AG09319 (cell line): Measurements from ENCODE around the gene CHRNB4.

Experiments
- DNase-seq: peaks from one replicate; pipeline ENCODE4 v3.0.0-alpha.2; 2010; ENCODE audit warnings: low read depth; ENCODE audit errors: extremely low read depth
- CTCF ChIP-seq: IDR thresholded peaks from 2 replicates; pipeline ENCODE4 v1.5.1; 2011; ENCODE audit warnings: low read depth, mild to moderate bottlenecking, inconsistent platforms, low read length, moderate library complexity

The CHRNB4 gene

GRCh38 chr15:78638658-78639314 is 2.2 kb downstream of the CHRNB4 start:
- DNase-seq: no peak

GRCh38 chr15:78637776-78638435 is 3.1 kb downstream of the CHRNB4 start:
- DNase-seq: no peak
- TF ChIP-seq CTCF: no peak

More at GRCh38 chr15:78638658-78639314, 2.2 kb downstream of the CHRNB4 start:
- TF ChIP-seq CTCF: peak; percentile 51

GRCh38 chr15:78636378-78636859 is 4.6 kb downstream of the CHRNB4 start:
- no peak for DNase-seq
- no peak for TF ChIP-seq CTCF

GRCh38 chr15:78635346-78635745 is 5.7 kb downstream of the CHRNB4 start:
- no peak for DNase-seq
- TF ChIP-seq CTCF: no peak

- no peak for DNase-seq
Observed at GRCh38 chr15:78634210-78635145, 6.5 kb downstream of the CHRNB4 start.

GRCh38 chr15:78633348-78633747 is 7.7 kb downstream of the CHRNB4 start:
- no peak for DNase-seq
- no peak for TF ChIP-seq CTCF

More at GRCh38 chr15:78634210-78635145, 6.5 kb downstream of the CHRNB4 start:
- no peak for TF ChIP-seq CTCF
